ENCODE data around the gene TECTB. TPM values are rescaled to one million over a fixed set of nuclear protein-coding genes. Genes with fewer than 3 reads are reported as not detected.

TECTB gene
- total RNA-seq, 2 donors from 2014 or later = not detected

- Histone ChIP-seq H3K4me3 (no peak overlapping the region), H3K4me1 (replicated peaks) (no peaks in the 10 kb centered on the region), H3K9me3 (no peaks in the 10 kb centered on the region), H3K27me3 (replicated peaks; ENCODE audit: insufficient read depth) (no peaks in the 10 kb centered on the region), H3K27ac (no peak overlapping the region), H3K36me3 (no peaks in the 10 kb centered on the region)
- DNase-seq (ENCODE audit: low spot score) = no peak
- intact Hi-C loops (cut with DNase I) = no loop called here
- TF ChIP-seq POLR2A (IDR thresholded peaks at IDR 0.05) (no peak), POLR2AphosphoS5 (IDR thresholded peaks at IDR 0.05) (no peak)
- TF ChIP-seq, protein P1, sequence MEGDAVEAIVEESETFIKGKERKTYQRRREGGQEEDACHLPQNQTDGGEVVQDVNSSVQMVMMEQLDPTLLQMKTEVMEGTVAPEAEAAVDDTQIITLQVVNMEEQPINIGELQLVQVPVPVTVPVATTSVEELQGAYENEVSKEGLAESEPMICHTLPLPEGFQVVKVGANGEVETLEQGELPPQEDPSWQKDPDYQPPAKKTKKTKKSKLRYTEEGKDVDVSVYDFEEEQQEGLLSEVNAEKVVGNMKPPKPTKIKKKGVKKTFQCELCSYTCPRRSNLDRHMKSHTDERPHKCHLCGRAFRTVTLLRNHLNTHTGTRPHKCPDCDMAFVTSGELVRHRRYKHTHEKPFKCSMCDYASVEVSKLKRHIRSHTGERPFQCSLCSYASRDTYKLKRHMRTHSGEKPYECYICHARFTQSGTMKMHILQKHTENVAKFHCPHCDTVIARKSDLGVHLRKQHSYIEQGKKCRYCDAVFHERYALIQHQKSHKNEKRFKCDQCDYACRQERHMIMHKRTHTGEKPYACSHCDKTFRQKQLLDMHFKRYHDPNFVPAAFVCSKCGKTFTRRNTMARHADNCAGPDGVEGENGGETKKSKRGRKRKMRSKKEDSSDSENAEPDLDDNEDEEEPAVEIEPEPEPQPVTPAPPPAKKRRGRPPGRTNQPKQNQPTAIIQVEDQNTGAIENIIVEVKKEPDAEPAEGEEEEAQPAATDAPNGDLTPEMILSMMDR (IDR thresholded peaks at IDR 0.05) = no peak
- WGBS = 33% methylated on average over 2 of the region's 2 CpGs
Observed at GRCh38 chr10:112265745-112266144, 17.5 kb upstream of the TECTB start.

DNA sequence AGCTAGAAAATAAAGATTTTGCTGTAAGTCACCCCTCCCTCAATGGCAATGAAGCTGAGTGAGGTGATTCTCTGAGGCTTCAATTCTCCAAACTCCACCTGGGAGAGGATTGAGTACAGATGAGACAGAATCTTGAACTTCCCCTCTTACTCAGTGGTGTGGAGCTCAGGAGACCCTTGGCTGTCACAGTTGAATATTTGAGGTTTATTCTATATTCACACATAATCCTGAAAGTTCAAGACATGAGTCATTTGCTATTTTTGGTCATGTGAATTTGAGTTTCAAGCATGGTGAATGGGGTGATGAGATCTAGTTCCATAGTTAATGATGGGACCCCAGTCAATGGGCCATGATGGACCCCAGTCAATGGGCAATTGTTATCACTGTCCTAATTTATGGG is 13.9 kb upstream of the TECTB start:
- Histone ChIP-seq H3K27me3 (replicated peaks; ENCODE audit: insufficient read depth) (no peaks in the 10 kb centered on the region), H3K36me3 (no peaks in the 10 kb centered on the region), H3K27ac (no peak overlapping the region), H3K9me3 (no peaks in the 10 kb centered on the region), H3K4me1 (replicated peaks) (no peaks in the 10 kb centered on the region), H3K4me3 (no peak overlapping the region)
- DNase-seq (ENCODE audit: low spot score) = no peak
- intact Hi-C loops (cut with DNase I) = no loop called here
- TF ChIP-seq POLR2AphosphoS5 (IDR thresholded peaks at IDR 0.05) = no peak
- TF ChIP-seq, protein P1 (IDR thresholded peaks at IDR 0.05) = no peak

- no peak for DNase-seq (ENCODE audit: low spot score)
- Histone ChIP-seq H3K36me3 (no peaks in the 10 kb centered on the region), H3K27ac (no peak overlapping the region), H3K27me3 (replicated peaks; ENCODE audit: insufficient read depth) (no peaks in the 10 kb centered on the region), H3K4me3 (no peak overlapping the region), H3K9me3 (no peaks in the 10 kb centered on the region), H3K4me1 (replicated peaks) (no peaks in the 10 kb centered on the region)
- TF ChIP-seq, protein P1 (IDR thresholded peaks at IDR 0.05) = no peak
- intact Hi-C loops (cut with DNase I) = no loop called here
- 94% methylated on average over 3 of the region's 3 CpGs for WGBS
Observed at GRCh38 chr10:112271982-112272381, 11.2 kb upstream of the TECTB start.

- no peaks in the 10 kb centered on the region for H3K9me3 ChIP-seq
- H3K27ac ChIP-seq = no peak overlapping the region
- intact Hi-C loops (cut with DNase I) = no loop called here
- H3K4me1 ChIP-seq (replicated peaks) = no peaks in the 10 kb centered on the region
- 79% methylated on average over 5 of the region's 5 CpGs for WGBS
- no peak for DNase-seq (ENCODE audit: low spot score)
- no peaks in the 10 kb centered on the region for H3K27me3 ChIP-seq (replicated peaks; ENCODE audit: insufficient read depth)
- TF ChIP-seq, protein P1 (IDR thresholded peaks at IDR 0.05) = no peak
- TF ChIP-seq POLR2AphosphoS5 (IDR thresholded peaks at IDR 0.05) (no peak), POLR2A (IDR thresholded peaks at IDR 0.05) (no peak)
- no peak overlapping the region for H3K4me3 ChIP-seq
- no peaks in the 10 kb centered on the region for H3K36me3 ChIP-seq
Observed at GRCh38 chr10:112274831-112275230, 8.4 kb upstream of the TECTB start.

GRCh38 chr10:112275512-112276245 is 7.5 kb upstream of the TECTB start:
- Histone ChIP-seq H3K4me3 (no peak overlapping the region), H3K36me3 (no peaks in the 10 kb centered on the region), H3K9me3 (no peaks in the 10 kb centered on the region), H3K27ac (no peak overlapping the region), H3K4me1 (replicated peaks) (no peaks in the 10 kb centered on the region), H3K27me3 (replicated peaks; ENCODE audit: insufficient read depth) (no peaks in the 10 kb centered on the region)
- TF ChIP-seq, protein P1 (IDR thresholded peaks at IDR 0.05) = no peak
- TF ChIP-seq POLR2AphosphoS5 (IDR thresholded peaks at IDR 0.05) = no peak
- TF ChIP-seq POLR2A (IDR thresholded peaks at IDR 0.05) = no peak
- intact Hi-C loops (cut with DNase I) = no loop called here
- WGBS = 80% methylated on average over 4 of the region's 4 CpGs
- DNase-seq (ENCODE audit: low spot score) = no peak
